Uterus (tissue), 2 donors: ENCODE data around the gene TAX1BP1.

Source experiments
- CTCF ChIP-seq, 4 experiments: fragments of 200-600 bp in 2 of 4; fragments of 450-650 bp in 2 of 4; sonication (generic) in 2 of 4; IDR thresholded peaks; one replicate each; pipeline ENCODE4 v1.5.1; 2016 to 2019; ENCODE audit warnings: antibody characterized with exemption in 4 of 4, mild to moderate bottlenecking in 2 of 4, moderate library complexity in 1 of 4
- POLR2A ChIP-seq, 2 donors: fragments of 450-650 bp; IDR thresholded peaks; one replicate each; pipeline ENCODE4 v1.6.1; 2016; ENCODE audit warnings: antibody characterized with exemption in 2 of 2, mild to moderate bottlenecking in 1 of 2, moderate library complexity in 1 of 2

GRCh38 chr7:27693794-27694193, 46.2 kb upstream of the TAX1BP1 start:
- TF ChIP-seq CTCF (IDR thresholded peaks at IDR 0.05) (no peak), POLR2A (IDR thresholded peaks at IDR 0.05) (no peak)
